Measurements from ENCODE around the gene TYRP1. TPM values are rescaled to one million over a fixed set of nuclear protein-coding genes. Genes with fewer than 3 reads are reported as not detected.

The TYRP1 gene
- total RNA-seq, 2 experiments from 2014 or later = not detected

DNA sequence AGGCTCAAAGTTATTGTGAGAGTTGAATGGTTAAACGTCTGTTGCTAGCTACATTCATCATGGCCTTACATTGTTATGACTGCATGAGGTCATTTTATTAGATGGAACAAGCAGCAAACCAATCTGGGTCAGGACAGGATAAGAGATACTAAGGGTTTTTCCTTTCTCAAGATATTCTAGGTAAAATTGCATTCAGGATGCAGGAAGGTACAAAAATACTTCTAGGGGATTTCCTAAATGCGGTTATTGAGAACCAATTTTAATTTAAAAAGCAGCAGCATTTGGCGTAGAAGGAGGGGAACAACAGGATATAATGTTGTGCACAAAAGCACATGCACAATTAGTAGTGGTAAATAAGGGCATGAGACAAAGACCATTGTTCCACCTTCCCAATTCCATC, 42.5 kb downstream of the TYRP1 start:
- ChIA-PET POLR2A (no interaction called here), CTCF (no interaction called here)
- Mint-ChIP-seq H3K27me3 (no peaks in the 10 kb centered on the region), H3K4me1 (ENCODE audit: low read depth) (no peaks in the 10 kb centered on the region), H3K36me3 (ENCODE audit: low read depth) (no peaks in the 10 kb centered on the region), H3K27ac (no peak overlapping the region), H3K9me3 (peaks cover 23% of the 10 kb centered on the region), H3K4me3 (no peak overlapping the region)
- intact Hi-C loops (cut with micrococcal nuclease) = no loop called here
- ATAC-seq (no peak), DNase-seq (no peak)
- TF ChIP-seq, protein P1, sequence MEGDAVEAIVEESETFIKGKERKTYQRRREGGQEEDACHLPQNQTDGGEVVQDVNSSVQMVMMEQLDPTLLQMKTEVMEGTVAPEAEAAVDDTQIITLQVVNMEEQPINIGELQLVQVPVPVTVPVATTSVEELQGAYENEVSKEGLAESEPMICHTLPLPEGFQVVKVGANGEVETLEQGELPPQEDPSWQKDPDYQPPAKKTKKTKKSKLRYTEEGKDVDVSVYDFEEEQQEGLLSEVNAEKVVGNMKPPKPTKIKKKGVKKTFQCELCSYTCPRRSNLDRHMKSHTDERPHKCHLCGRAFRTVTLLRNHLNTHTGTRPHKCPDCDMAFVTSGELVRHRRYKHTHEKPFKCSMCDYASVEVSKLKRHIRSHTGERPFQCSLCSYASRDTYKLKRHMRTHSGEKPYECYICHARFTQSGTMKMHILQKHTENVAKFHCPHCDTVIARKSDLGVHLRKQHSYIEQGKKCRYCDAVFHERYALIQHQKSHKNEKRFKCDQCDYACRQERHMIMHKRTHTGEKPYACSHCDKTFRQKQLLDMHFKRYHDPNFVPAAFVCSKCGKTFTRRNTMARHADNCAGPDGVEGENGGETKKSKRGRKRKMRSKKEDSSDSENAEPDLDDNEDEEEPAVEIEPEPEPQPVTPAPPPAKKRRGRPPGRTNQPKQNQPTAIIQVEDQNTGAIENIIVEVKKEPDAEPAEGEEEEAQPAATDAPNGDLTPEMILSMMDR (IDR thresholded peaks at IDR 0.05) = no peak

DNA sequence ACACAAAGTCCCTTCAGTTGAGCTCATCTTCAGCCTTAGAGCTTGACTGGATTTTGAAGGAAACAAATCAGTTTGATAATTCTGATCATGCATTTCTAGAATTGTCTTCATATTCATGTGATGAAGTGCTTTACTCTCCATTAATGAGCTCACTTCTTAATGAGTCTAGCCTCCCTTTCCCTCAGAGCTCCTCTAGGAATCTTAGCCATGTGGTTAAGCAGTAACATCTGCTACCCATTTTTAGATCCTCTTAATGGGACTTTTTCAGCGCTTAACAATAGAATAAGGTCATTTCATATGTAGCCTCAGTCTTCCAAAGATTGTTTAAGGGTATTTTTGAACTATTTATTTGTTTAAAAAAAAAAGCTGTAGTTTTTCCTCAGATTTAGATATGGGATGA, 44.7 kb downstream of the TYRP1 start:
- intact Hi-C loops (cut with micrococcal nuclease) = no loop called here
- no peak for ATAC-seq
- no peaks in the 10 kb centered on the region for H3K4me1 Mint-ChIP-seq (ENCODE audit: low read depth)
- no peak for DNase-seq
- H3K36me3 Mint-ChIP-seq (ENCODE audit: low read depth) = no peaks in the 10 kb centered on the region
- peaks cover 15% of the 10 kb centered on the region for H3K9me3 Mint-ChIP-seq
- no peak overlapping the region for H3K27ac Mint-ChIP-seq
- POLR2A ChIA-PET = no interaction called here
- H3K27me3 Mint-ChIP-seq = no peaks in the 10 kb centered on the region
- CTCF ChIA-PET = no interaction called here
- TF ChIP-seq, protein P1 (IDR thresholded peaks at IDR 0.05) = no peak
- H3K4me3 Mint-ChIP-seq = no peak overlapping the region

DNA sequence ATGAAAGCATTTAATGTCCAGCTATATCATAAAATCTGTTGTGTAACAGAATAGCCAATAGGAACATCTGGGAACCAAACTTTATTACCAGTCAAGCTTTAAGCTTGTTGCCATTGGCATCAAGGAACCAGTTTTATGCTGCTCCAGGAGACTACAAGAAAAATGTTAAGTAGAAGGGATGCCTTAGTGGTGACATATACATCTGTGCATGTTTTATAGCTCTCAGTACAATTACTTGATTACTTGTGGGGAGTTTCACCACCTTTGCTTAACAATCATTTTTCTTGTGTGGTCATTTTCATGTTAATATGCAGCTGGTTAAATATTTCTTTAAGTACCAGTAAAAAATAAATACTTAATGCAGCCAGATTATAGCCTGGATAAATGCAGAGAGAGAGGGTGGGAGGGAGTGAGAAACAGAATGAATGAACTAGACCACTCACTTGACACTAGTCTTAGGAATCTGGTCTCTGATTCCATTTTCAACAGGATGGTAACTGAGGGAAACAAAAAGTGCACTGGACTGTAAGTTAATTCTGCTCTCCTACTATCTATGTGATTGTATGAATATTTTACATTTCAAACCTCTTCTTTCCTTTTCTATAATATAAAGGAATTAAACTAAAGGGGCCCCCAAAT, 45.9 kb downstream of the TYRP1 start:
- intact Hi-C loops (cut with micrococcal nuclease) = no loop called here
- CTCF ChIA-PET = no interaction called here
- no peaks in the 10 kb centered on the region for H3K4me1 Mint-ChIP-seq (ENCODE audit: low read depth)

DNA sequence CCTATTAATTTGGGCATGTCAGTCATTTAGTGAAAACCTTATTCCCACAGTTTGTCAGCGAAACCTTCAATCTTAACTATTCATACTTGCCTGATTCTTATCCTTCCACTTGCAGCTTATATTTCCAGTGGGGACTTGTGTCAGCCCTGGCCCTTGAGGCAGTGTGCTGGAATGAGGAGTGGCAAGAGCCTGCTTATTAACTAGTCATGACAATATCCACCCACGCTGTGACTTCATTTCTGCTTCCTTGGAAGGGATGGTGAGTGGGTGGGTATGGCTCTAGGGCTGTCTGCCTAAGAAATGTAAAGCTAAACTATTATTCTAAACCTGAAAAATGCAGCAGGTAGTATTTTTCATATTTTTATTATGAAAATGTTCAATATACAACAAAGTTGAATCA, 47.7 kb downstream of the TYRP1 start:
- Mint-ChIP-seq H3K36me3 (ENCODE audit: low read depth) (no peaks in the 10 kb centered on the region), H3K27ac (no peak overlapping the region), H3K4me3 (no peak overlapping the region), H3K27me3 (no peaks in the 10 kb centered on the region), H3K9me3 (peaks cover 22% of the 10 kb centered on the region), H3K4me1 (ENCODE audit: low read depth) (no peaks in the 10 kb centered on the region)
- ATAC-seq = no peak
- TF ChIP-seq, protein P1 (IDR thresholded peaks at IDR 0.05) = no peak
- ChIA-PET POLR2A (no interaction called here), CTCF (no interaction called here)
- intact Hi-C loops (cut with micrococcal nuclease) = no loop called here
- DNase-seq = no peak

More for the DNA sequence above, 45.9 kb downstream of the TYRP1 start:
- no peak for ATAC-seq
- no peaks in the 10 kb centered on the region for H3K27me3 Mint-ChIP-seq
- POLR2A ChIA-PET = no interaction called here
- H3K4me3 Mint-ChIP-seq = no peak overlapping the region
- no peaks in the 10 kb centered on the region for H3K36me3 Mint-ChIP-seq (ENCODE audit: low read depth)
- DNase-seq = no peak
- peaks cover 17% of the 10 kb centered on the region for H3K9me3 Mint-ChIP-seq
- TF ChIP-seq, protein P1 (IDR thresholded peaks at IDR 0.05) = no peak
- H3K27ac Mint-ChIP-seq = no peak overlapping the region

DNA sequence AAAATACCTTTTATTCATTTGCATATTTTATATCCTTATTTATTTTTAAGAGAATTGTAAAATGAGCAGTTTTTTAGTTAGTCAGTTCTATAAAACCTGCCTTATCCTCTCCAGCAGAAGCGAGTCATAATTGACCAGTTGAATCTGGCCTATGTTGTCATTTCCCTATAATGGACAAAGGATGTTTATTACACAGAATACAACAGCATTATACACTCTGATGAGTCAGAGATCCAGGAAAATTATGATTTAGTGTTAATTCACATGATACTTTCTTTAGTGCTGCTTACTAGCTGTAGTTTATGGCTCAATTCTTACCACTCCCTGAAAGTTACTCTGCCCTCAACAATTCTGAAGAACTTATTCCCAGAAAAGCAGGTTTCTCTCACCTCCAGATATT, 54.8 kb downstream of the TYRP1 start:
- DNase-seq = no peak
- Mint-ChIP-seq H3K36me3 (ENCODE audit: low read depth) (no peaks in the 10 kb centered on the region), H3K4me1 (ENCODE audit: low read depth) (no peaks in the 10 kb centered on the region), H3K4me3 (no peak overlapping the region), H3K27me3 (no peaks in the 10 kb centered on the region), H3K27ac (no peak overlapping the region), H3K9me3 (peaks cover 15% of the 10 kb centered on the region)
- ChIA-PET CTCF (no interaction called here), POLR2A (no interaction called here)
- intact Hi-C loops (cut with micrococcal nuclease) = no loop called here
- TF ChIP-seq, protein P1 (IDR thresholded peaks at IDR 0.05) = no peak
- ATAC-seq = no peak

Data from activated CD8-positive, alpha-beta T cell treated with anti-CD3 and anti-CD28 coated beads for 36 hours (primary cell).